GM18861 (cell line): Measurements from ENCODE around the gene SAMM50.

Experiments
- ATAC-seq: cut with Tn5 transposase; IDR thresholded peaks from one replicate; pipeline ENCODE4 v1.9.1; 2021; ENCODE audit not compliant: unreplicated experiment

The SAMM50 gene

GRCh38 chr22:44026630-44027511 lies 71.6 kb downstream of the SAMM50 start:
- ATAC-seq = peak; percentile 37

- ATAC-seq = no peak
Observed at GRCh38 chr22:44028091-44028490, 72.8 kb downstream of the SAMM50 start.

- no peak for ATAC-seq
Observed at GRCh38 chr22:44029069-44029468, 73.8 kb downstream of the SAMM50 start.

GRCh38 chr22:44030051-44030701 lies 74.9 kb downstream of the SAMM50 start:
- no peak for ATAC-seq

GRCh38 chr22:44030702-44031082 lies 75.5 kb downstream of the SAMM50 start:
- no peak for ATAC-seq

- ATAC-seq = no peak
Observed at GRCh38 chr22:44031158-44031952, 76.1 kb downstream of the SAMM50 start.

GRCh38 chr22:44032126-44032730 lies 77.0 kb downstream of the SAMM50 start:
- ATAC-seq = no peak

GRCh38 chr22:44033287-44033686 lies 78.0 kb downstream of the SAMM50 start:
- ATAC-seq = no peak

- no peak for ATAC-seq
Observed at GRCh38 chr22:44033694-44034093, 78.5 kb downstream of the SAMM50 start.

- ATAC-seq = no peak
Observed at GRCh38 chr22:44037519-44038375, 82.5 kb downstream of the SAMM50 start.

- ATAC-seq = no peak
Observed at GRCh38 chr22:44039566-44040171, 84.4 kb downstream of the SAMM50 start.

- ATAC-seq = peak; percentile 67
Observed at GRCh38 chr22:44042249-44043218, 87.3 kb downstream of the SAMM50 start.

- no peak for ATAC-seq
Observed at GRCh38 chr22:44045145-44045544, 89.9 kb downstream of the SAMM50 start.
